PC-3 (cell line): ENCODE data around the gene ASB13.

Source experiments
- EZH2 ChIP-seq: fragments of 300-600 bp; sonication (generic); IDR thresholded peaks from one replicate; pipeline ENCODE4 v1.6.1; 2017; ENCODE audit warnings: antibody characterized with exemption, mild to moderate bottlenecking, low read length; ENCODE audit not compliant: unreplicated experiment
- TF ChIP-seq, protein P1 (sequence below): fragments of 300-600 bp; sonication (generic); conservative IDR thresholded peaks from 2 replicates; pipeline ENCODE4 v1.5.1; 2017; ENCODE audit warnings: antibody characterized with exemption, low read depth, mild to moderate bottlenecking, low read length

- TF ChIP-seq, protein P1, sequence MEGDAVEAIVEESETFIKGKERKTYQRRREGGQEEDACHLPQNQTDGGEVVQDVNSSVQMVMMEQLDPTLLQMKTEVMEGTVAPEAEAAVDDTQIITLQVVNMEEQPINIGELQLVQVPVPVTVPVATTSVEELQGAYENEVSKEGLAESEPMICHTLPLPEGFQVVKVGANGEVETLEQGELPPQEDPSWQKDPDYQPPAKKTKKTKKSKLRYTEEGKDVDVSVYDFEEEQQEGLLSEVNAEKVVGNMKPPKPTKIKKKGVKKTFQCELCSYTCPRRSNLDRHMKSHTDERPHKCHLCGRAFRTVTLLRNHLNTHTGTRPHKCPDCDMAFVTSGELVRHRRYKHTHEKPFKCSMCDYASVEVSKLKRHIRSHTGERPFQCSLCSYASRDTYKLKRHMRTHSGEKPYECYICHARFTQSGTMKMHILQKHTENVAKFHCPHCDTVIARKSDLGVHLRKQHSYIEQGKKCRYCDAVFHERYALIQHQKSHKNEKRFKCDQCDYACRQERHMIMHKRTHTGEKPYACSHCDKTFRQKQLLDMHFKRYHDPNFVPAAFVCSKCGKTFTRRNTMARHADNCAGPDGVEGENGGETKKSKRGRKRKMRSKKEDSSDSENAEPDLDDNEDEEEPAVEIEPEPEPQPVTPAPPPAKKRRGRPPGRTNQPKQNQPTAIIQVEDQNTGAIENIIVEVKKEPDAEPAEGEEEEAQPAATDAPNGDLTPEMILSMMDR, result no peak
- no peak for TF ChIP-seq EZH2
Measured at GRCh38 chr10:5617521-5617920, 48.9 kb downstream of the ASB13 start.
